Activated CD8-positive, alpha-beta memory T cell treated with anti-CD3 and anti-CD28 coated beads, Interleukin-2, amount 50 U/mL, for 48 hours (primary cell): Measurements from ENCODE around the gene SLC44A2.
"Not testable (repeated sequence)": the region's sequence is repeated elsewhere in the genome, so short reads cannot be mapped to it uniquely, and the experiment has no call there.

ENCODE experiments used
- DNase-seq: peaks from one replicate; pipeline ENCODE4 v3.0.0-alpha.2; 2020

The SLC44A2 gene

DNA sequence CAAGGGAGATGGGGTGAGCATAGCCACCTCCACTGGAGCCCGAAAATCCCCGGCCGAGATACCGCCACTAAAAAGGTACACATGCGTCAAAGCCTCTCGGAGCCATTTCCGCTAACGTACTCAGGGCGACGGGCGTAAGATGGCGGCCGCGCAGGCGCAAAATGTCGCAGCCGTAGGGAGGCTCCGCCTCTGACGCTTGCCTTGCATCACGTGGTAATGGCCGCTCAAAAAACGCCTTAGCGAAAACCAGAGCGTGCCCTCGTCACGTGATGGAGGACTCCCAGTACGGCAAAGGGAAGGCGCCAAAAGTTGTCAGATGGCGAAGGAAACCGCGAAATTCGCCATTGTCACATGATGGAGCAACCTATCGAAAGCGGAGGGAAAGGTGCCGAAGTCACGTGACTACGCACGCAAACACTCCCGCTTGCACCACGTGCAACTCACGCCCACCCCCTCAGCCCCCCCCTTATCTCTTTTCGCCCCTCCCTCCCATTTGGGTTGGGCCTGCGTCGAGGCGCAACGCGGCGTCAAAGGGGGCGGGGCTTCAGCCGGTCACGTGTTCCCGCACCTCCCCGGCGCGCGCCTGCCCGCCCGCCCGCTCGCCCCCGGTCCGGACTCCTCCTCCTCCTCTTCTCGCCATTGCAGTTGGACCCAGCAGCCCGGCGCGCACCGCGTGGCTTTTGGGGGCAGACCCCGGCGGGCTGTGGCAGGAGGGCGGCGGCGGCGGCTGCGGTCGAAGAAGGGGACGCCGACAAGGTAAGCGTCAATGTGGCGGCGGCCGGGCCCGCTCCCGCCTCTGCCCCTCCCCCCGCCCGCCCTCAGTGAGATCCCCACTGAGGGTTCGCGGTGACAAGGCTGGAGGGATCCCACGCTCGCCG is 28.6 kb downstream of the SLC44A2 start, which contains the start of gene ILF3:
Gene ILF3 (plus strand): TSS at position 615 of the 878 bp plus-strand sequence. CDS start 16,260 bp downstream, outside the sequence.
- peak; percentile 99 for DNase-seq

DNA sequence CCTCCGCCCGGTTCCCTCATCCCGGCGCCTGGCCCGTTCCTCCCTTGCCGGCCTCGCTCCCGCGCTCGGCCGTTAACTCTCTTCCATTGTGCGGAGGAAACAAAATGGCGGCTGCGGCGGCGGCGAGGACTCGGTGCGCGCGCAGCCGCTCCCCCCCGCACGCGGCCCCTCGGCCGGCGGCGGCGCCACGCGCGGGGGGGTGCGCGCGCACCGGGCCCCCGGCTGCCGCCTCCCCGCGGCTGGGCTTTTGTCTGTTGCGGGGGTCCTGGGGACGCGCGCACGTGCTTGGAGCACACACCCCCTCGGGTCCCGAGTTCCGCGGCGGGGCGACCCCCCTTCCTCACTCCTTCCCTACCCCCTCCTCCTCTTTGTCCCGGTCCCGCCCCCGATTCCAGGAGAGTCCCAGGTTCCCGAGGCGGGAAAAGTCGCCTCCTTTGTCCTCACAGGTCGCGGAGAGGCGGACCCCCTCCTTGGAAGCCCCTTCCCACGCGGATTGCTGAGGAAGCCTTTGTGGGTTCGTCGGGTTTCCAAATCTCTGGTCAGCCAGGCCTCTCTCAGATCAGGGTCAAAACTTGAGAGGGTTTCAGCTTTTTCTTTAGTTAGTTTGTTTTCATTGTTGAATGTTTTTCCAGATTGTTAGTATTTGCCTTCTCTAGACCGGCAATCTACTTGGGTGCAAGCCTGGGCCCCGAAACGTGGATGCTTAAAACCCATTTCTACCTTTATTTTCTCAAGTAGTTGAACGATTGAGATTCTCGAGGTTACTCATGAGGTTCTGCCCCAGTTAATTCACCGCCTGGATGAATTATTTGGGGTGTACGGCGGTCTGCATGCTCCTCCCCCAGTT is 29.5 kb downstream of the SLC44A2 start:
- peak; percentile 86 for DNase-seq

DNA sequence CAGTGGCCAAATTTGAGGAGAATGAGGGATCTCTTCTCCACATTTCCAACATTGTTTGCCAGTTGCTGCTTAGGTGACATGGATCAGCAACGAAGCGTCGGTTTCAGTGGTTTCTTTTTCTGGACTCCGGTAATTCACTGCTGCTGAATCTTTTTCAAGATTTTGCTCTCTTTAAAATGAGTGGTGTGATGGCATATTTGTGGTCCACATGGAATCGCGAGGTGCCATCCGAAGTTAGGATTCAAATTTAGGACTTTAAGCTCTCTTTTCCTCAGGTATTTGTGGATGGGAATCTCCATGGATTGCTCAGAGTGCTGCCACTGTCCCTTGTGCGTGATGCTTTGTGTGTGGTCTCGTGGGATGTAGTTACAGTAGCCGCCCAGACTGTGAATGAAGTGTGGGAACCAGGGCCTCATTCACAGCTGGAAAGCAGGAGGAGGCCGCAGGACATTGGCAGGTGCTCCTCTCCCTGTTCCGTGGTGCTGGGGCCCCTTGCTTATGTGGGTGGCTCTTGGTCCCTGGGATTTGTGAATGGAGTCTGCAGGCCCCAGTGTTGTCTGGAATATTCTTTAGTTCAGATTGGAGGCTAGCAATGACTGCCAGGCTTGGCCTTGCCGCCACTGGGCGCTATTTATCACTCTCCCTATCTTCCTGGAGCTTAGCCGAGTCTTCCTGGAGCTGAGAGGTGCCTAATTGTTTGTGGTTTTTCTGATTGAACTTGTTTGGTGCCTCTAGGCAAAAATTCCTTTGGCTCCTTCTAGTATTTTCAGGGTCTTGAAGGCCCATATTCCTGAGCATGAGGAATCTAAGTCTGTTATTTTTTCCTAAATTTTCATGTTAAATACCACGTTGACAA is 30.3 kb downstream of the SLC44A2 start:
- DNase-seq: no peak

DNA sequence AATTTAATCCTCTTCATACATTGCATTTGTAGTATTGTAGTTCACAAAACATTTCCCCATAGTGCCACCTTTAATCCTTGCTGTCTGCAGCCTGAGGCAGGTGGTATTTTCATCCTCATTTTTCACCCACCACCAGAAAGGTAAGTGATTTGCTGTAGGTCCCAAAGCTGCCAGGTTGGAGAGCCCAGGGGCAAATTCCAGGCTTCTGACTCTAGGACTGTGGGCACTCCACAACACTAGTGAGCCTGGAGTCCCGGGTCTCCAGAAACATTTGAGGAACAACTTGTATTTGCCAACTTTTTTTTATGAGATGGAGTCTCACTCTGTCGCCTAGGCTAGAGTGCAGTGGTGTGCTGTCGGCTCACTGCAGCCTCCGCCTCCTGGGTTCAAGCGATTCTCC is 35.0 kb downstream of the SLC44A2 start:
- DNase-seq: no peak

DNA sequence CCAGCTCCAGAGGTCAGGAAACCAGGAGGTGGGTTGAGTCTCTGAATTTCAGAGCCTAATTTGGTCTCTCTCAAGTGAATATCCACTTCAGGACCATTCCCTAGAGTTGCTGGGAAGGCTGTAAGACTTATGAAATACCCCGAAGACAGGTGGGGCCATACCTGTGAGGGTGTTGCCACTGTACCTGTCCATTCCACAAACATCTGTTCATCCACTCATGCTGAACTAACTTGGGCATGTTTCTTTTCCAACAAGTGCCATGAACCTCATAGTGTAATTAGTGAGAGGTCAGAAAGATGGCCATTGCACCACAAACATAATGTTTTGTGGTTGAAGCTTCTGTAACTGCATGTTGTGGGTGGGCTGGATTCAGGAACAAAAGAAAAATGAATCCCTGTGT is 36.6 kb downstream of the SLC44A2 start:
- DNase-seq: no peak

DNA sequence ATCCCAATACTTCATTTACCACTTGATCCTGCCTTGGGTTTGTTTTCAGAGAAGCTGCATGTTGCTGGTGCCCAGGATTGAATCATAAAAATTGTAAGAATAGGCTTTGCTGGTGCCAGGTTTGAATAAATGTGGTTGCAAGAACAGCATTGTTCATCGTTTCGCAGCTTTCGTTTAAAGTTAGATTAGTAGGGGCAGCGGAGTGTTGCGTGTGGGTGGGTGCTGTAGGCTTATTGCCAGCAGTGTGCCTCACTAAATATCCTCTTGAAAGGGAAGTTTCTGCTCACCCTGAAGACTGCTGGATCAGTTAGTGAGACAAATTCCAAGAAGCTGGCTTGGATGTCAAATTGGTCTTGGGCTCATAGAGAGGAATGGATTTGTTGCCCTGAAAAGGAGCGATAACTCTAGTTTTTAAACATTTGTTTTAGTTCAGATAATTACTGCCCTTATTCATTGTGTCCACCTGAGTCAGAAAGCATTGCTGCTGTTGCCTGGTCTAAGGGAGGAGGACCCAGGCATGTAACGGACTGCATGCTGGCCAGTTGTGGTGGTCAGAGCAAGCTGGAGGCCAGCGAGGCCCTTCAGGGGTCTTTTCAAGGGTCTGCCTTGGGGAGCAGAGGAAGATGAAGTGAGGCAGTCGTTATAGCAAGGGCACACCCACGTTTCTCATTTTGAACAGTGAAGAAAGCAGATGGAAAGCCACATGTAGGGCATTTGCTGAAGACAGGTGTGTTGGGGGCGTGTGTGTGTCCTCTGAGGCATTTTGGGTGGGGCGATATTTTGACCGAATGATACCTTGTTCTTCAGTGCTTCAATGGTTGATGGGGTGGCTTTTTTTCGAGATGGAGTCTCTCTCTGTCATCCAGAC is 37.3 kb downstream of the SLC44A2 start:
- DNase-seq: no peak

DNA sequence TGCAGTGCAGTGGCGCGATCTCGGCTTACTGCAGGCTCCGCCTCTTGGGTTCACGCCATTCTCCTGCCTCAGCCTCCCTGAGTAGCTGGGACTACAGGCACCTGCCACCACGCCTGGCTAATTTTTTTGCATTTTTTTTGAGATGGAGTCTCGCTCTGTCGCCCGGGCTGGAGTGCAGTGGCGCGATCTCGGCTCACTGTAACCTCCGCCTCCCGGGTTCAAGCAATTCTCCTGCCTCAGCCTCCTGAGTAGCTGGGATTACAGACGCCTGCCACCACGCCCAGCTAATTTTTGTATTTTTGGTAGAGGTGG is 37.9 kb downstream of the SLC44A2 start:
- not testable (repeated sequence) for DNase-seq

DNA sequence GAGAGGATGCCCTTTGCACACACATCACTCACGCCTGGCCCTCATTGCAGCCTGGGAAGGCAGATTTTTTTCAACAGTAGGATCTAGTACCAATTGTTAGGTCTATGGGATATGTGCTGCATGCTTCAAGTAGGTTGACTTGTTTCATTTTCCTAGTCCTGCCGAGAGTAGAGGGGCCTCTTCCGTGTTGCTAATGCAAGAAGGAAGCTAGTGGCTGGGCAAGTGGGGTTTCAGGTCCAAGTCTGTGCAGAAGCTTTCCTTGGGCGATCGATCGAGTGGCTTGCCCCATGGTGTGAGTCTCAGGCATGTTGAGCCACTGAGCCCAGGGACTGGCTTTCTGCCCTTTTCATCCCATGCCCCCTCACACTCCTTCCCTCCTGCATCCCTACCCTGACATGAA is 42.5 kb downstream of the SLC44A2 start:
- DNase-seq: no peak

DNA sequence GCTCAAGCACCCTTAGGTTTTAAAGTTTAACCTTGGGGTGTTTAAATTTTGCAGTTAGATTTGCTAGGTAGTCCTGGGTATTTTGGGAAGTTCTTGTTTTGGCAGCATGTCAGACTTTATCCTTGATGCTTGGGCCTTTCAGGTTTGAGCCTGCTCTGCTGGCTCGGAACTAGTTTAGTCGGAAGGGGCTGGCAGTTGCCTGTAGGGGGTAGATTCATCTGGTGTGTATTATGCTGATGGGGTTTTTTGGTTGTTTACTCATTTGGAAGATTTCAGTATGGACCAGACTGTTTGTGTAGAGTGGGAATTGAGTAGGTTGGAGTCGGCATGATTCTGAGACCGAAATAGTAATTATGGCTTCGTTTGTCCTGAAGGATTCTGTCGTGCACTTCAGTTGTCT is 43.9 kb downstream of the SLC44A2 start:
- DNase-seq: no peak

DNA sequence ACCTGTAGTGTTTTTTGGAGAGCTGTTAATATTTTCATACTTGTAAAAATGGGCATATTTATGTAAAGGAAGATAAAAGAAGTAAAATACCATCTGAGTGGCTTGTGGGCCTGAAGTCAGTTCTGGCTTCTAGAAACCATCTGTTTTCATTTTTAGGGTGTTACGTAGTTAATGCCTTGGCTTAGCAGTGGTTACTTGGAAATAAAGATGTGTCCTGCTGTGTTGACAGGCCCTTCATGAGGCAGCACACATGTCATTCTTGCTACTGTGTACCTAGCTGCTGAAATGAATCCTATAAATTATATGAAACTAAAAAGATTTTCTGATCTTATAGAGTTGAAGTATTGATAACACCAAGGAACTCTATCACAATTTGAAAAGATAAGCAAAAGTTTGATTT is 44.8 kb downstream of the SLC44A2 start:
- DNase-seq: no peak

DNA sequence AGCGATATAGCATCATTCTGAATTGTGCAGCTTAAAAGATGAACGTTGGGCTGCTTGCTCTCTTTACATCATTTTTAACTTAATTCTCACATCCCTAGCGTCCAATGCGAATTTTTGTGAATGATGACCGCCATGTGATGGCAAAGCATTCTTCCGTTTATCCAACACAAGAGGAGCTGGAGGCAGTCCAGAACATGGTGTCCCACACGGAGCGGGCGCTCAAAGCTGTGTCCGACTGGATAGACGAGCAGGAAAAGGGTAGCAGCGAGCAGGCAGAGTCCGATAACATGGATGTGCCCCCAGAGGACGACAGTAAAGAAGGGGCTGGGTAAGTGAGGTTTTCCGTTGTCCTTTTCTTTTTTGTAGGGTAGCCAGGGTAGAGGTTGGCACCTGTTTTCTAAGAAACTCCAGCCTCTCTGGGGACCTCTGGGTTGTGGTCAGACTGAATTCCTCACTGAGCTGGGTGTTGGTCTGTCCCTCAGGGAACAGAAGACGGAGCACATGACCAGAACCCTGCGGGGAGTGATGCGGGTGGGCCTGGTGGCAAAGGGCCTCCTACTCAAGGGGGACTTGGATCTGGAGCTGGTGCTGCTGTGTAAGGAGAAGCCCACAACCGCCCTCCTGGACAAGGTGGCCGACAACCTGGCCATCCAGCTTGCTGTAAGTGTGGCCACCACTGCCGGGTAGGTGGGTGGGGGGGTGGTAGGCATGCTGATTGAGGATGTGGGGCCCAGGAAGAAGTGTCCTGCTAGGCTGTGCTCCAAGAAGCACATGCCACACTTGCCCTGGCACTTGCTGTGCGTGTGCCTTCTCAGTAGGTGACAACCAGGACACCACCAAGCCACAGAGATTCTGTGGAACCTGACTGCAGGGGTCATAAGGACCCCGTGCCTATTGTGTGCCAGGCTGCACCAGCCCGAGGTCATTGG is 45.8 kb downstream of the SLC44A2 start:
- DNase-seq: no peak

DNA sequence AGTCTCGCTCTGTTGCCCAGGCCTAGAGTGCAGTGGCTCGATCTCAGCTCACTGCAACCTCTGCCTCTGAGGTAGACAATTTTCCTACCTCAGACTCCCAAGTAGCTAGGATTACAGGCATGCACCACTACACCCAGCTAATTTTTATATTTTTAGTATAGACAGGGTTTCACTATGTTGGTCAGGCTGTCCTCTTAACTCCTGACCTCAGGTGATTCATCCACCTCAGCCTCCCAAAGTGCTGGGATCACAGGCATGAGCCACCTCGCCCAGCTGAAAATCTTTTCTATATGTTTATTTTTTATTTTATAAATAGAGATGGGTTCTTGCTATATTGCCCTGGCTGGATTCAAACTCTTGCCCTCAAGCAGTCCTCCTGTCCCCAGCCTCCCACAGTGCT is 46.6 kb downstream of the SLC44A2 start:
- DNase-seq: not testable (repeated sequence)

DNA sequence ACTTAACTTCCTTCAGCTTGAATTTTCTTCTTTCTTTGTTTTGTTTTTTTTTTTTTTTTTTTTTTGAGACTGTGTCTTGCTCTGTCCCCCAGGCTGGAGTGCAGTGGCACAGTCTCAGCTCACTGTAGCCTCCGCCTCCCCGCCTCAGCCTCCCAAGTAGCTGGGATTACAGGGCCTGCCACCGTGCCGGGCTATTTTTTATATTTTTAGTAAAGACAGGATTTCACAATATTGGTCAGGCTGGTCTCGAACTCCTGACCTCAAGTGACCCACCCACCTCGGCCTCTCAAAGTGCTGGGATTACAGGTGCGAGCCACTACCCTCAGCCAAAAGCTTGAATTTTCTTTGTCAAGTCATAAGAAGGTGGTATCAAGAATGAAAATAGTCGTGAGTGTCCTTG is 49.9 kb downstream of the SLC44A2 start:
- not testable (repeated sequence) for DNase-seq

DNA sequence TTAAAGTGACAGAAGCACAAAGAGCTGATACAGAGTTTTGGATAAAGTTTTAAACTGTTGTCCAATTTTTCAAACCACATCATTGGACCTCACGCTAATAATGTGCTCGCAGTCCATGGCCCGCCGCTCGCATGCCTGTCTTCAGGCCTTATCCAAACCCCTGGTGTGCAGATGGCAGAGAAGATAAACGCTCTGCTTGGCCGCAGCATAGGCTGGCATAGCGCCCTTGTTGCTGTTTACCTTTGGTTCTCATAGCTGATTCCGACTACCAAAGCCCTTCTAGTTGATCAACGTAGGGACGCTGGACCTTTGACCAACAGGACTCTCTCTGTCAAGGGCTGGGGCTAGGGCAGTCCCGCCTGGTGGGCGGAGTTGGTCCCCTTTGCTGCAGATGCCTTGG is 52.4 kb downstream of the SLC44A2 start:
- DNase-seq: no peak

DNA sequence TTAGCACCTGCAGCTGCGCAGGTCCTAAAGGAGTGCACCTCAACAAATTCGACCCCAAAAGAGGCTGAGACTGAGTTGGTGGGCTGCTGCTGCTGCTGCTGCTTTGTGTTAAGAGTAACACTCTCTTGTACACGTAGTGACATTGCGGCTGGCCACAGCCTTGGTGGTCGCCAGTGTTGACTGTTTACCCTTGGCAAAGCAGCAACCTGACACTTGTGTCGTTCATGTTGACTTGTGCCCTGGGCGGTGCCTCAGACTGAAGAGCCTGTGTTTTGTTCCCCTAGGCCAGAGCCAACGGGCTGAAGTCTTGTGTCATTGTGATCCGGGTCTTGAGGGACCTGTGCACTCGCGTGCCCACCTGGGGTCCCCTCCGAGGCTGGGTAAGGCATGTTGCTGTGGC is 53.5 kb downstream of the SLC44A2 start:
- DNase-seq: no peak

DNA sequence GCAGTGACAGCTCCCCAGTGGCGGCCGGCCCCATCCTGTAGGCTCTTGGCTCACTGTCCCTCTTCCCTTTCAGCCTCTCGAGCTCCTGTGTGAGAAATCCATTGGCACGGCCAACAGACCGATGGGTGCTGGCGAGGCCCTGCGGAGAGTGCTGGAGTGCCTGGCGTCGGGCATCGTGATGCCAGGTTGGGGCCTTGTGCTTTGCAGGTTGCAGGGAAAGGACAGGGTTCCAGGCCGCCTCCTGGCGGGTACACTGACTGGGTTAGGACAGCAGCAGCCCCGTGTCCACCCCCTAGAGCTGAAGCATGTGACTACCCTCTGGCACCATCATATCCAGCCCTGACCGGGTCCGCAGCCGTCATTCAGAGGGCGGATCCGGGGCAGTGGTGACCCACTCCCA is 54.4 kb downstream of the SLC44A2 start:
- DNase-seq: no peak

DNA sequence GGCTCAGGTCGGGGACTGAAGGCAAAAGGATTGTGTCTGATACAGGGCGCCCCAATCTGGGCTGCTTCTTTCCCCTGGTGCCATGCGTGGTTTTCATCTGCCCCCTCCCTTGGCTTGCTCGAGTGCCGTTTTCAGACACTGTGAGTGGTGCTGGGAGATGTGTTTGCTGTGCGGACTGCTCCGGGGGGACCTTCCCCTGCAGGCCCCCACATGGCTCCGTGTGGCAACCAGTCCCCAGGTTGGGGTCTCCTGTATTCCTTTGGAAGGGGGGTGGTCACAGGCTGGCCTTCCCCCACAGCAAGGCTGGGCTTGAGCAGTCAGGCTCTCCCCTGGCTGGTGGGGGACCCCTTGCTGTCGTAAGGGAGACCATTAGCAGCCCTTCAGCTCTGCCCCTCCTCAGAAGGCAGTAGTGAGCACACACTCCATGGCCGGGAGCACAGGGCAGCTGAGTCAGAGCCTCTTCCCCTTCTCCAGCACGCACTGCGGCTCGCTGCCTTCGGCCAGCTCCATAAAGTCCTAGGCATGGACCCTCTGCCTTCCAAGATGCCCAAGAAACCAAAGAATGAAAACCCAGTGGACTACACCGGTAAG is 55.3 kb downstream of the SLC44A2 start:
- no peak for DNase-seq

DNA sequence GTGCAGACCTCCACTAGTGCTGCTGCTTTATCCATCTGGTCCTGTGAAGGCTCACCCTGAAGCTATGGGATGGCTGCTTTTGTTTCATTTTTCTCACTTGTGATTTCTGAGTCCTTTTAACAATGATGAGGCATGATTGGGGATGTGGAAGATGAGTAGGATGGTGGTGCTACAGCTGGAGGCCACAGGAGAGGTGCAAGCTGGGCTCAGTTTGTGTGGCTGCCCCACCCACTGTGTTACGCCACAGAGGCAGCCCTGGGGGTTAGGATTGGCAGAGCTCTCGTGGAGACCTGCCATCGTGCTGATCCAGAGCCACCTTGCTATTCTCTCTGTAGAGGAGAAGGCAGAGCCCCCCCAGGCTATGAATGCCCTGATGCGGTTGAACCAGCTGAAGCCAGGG is 56.3 kb downstream of the SLC44A2 start:
- no peak for DNase-seq

DNA sequence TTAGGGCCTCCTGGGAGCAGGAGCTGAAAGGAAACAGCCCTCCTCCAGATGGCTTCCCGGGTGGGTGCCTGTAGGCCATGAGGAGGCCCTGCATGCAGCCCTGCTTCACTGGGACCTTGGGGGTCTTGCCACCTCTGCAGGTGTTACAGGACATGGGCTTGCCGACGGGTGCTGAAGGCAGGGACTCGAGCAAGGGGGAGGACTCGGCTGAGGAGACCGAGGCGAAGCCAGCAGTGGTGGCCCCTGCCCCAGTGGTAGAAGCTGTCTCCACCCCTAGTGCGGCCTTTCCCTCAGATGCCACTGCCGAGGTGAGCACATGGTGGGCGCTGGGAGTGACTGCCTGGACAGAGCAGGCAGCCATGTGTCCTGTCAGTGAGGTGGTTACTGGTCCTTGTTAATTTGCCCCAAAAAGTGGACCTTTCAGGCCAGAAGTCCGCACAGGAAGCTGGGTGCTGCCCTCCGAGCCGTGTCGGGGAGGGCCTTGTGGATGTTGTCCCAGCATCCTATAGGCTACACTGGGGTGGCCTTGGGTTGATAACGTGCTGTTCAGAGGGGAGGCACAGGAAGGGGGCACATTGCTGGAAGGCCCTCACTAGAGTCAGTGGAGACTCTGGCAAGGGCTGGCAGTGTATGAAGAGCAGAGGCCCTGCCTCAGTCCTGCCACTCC is 57.2 kb downstream of the SLC44A2 start:
- DNase-seq: peak; percentile 52

DNA sequence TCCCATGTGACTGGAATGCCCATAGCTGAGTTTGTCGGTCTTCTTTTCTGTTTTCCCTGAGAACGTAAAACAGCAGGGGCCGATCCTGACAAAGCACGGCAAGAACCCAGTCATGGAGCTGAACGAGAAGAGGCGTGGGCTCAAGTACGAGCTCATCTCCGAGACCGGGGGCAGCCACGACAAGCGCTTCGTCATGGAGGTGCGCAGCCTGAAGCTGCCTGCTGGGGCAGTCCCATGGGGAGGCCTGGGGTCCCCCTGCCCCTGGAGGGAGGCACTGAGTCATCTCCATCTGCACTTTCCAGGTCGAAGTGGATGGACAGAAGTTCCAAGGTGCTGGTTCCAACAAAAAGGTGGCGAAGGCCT is 57.7 kb downstream of the SLC44A2 start:
- no peak for DNase-seq
